PFSK-1 (cell line): Measurements from ENCODE around the gene CLEC3B.

Experiments
- POLR2AphosphoS5 ChIP-seq: IDR thresholded peaks from 2 replicates; pipeline ENCODE4 v1.6.1; 2012; ENCODE audit warnings: low read depth, mild to moderate bottlenecking, control low read depth, low read length, moderate library complexity
- SIN3A ChIP-seq: IDR thresholded peaks from 2 replicates; pipeline ENCODE4 v1.6.1; 2012; ENCODE audit warnings: mild to moderate bottlenecking, low read length, moderate library complexity, borderline replicate concordance; ENCODE audit not compliant: insufficient read depth

DNA sequence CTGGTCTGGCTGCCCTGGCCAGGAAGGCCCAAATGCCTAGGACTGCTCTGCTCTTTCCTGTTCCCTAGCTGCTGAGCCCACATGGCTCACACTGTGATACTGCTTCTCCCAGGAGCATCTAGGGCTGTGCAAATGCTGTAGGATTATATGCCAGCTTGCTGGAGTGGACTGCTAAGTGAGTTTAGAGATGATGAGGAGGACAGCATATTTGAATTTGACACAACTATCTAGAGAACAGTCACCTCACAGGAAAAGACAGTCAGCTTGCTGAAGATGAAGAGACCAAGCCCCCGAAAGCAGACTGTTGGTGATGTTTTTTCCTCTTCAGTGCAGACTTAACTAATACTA is 39.2 kb downstream of the CLEC3B start:
- TF ChIP-seq SIN3A = no peak
- no peak for TF ChIP-seq POLR2AphosphoS5
